Measurements from ENCODE around the gene CSK.
"Not testable (repeated sequence)": the region's sequence is repeated elsewhere in the genome, so short reads cannot be mapped to it uniquely, and the experiment has no call there.

Gene CSK

DNA sequence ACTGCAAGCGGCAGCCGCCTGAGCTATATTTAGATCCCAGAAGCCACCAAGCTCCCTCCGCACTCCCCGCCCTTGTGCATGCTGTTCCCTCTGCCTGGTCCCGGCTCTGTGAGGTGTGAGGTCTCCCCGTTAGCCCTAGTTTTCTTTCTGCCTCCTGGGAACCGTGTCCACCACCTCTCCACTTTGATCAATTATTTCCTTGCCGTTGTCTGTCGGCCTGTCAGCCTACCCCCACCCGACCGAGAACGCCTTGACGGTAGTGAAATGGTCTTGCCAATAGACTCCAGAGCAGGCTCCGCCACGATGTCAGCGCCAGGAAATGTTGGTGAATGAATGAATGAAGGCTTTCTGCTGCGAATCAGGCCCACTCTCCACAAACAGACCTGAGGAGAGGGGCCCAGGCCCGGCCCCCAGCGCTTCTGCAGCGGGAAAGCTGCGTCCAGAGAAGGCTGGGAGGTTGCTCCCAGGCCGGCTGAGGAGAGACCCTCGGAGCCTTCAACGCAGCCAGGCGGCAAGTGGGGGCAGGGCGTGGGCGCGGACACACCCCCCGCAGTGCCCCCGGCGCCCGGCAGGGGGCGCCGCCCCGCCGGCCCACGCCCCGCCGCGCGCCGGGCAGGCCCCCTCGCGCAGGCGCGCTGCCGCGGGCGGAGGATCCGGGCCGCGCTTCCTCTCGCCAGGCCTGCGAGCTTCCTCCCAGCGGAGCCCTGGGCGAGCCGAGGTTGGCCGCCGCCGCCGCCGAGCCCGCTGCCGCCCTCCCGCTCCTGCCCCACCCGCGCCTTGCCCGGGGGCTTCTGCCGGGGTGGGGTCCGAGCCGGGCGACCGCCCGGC, at the start of gene CSK:
TSS of gene CSK (plus strand) at position 650 of the 828 bp plus-strand sequence. CDS start 16,218 bp downstream, outside the sequence.
- DNase-seq, result peak; percentile 25

GRCh38 chr15:74732846-74733245, 49.0 kb upstream of the CSK start:
- no peak for DNase-seq

DNA sequence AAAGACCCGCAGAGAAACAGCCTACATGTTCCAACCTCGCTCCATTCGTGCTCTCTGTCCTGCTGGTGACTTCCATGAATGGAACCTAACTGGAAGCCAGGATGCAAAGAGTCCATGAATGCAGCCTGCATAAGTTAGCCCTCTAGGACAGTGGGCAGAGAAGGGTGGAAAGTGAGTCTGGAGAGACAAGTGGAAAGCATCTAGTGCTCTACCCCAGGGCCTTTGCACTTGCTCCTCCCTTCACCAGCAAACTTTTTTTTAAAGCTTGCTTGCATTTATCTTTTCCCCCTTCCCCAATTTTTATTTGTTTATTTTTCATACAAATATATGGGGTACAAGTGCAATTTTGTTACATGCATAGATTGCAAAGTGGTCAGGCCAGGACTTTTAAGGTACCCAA, 48.6 kb upstream of the CSK start:
- no peak for DNase-seq

- no peak for DNase-seq
Measured at GRCh38 chr15:74735305-74735704, 46.6 kb upstream of the CSK start.

DNA sequence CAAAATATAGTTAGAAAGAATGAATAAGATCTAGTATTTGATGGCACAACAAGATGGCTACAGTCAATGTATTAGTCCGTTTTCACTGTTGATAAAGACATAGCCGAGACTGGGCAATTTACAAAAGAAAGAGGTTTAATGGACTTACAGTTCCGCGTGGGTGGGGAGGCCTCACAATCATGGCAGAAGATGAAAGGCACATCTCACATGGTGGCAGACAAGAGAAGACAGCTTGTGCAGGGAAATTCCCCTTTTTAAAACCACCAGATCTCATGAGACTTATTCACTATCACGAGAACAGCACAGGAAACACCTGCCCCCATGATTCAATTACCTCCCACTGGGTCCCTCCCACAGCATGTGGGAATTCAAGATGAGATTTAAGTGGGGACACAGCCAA, 43.6 kb upstream of the CSK start:
- not testable (repeated sequence) for DNase-seq

DNA sequence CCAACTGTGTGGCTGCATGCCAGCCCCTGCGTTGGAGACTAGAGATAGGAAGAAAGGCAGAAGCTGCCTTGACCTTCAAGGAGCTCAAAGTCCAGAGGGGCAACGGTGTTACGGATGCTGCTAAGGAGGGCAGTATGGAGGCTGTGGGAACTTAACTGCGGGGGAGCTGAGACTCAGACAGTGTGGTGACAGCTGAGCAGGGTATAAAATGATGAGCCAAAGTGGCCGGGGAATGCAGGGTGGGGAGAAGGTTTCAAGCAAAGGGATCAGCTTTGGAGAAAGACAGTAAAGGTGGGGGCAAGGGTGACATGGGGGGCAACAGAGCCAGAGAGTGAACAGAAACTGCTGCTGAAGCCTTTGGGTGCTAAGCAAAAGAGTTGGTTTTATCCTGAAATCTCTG, 39.5 kb upstream of the CSK start:
- no peak for DNase-seq

- no peak for DNase-seq
Measured at GRCh38 chr15:74746389-74746788, 35.5 kb upstream of the CSK start.

- no peak for DNase-seq
Measured at GRCh38 chr15:74748322-74748946, 33.4 kb upstream of the CSK start, which contains the start of gene CYP1A2. CYP1A2 (plus strand) TSS chr15:74748845; CDS start chr15:74749739, 894 bp downstream.

DNA sequence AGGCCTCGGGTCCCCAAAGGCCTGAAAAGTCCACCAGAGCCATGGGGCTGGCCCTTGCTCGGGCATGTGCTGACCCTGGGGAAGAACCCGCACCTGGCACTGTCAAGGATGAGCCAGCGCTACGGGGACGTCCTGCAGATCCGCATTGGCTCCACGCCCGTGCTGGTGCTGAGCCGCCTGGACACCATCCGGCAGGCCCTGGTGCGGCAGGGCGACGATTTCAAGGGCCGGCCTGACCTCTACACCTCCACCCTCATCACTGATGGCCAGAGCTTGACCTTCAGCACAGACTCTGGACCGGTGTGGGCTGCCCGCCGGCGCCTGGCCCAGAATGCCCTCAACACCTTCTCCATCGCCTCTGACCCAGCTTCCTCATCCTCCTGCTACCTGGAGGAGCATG, 32.0 kb upstream of the CSK start:
- DNase-seq, result no peak

DNA sequence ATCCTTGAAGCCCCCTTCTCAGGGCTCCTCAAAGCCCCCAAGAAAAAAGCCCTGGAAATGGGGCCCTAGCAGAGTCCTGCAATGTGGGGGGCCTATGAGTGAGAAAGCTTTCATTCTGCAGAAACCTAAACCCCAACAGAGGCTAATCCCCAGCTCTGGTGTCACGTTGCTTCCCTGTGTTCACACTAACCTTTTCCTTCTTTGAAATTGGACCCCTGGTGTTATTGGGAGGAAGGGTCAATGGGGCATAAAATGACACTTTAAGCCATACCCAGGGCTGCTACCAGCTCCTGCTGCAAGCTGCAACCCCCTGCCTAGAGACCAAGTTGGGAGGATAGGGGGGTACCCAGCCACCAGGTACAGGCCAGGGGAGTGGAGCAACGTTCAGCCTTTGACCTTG, 31.1 kb upstream of the CSK start:
- no peak for DNase-seq

DNA sequence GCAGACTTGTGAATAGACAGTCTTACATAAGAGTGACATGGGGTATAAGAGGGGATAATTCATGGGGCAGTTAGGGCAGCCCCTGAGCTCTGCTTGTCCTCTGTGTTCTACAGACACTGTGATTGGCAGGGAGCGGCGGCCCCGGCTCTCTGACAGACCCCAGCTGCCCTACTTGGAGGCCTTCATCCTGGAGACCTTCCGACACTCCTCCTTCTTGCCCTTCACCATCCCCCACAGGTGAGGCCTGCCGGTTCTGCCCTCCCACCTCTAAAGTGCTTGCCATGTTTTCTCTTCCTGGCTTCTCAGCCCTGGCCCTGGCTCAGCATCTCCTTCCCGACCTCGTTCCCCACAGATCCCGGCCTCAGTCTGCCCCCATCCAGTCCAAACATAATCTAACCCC, 29.9 kb upstream of the CSK start:
- no peak for DNase-seq

DNA sequence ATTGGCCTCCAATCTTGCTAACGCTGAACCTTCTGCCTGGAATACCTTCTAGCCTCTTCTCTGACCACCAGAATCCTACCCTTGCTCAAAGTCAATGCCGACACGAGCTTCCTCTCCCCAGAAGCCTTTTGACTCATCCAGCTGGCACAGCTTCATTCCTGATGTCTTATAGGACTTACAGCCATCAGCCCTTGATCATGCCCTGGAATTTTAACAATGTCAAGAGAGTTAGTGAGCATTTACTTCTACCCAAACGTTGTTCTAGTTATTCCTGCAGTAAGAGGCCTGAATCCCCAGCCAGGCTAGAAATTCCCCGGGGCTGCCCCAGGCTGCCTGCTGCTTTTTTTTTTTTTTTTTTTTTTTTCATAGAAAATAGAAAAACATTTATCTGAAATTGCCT, 29.3 kb upstream of the CSK start:
- no peak for DNase-seq

DNA sequence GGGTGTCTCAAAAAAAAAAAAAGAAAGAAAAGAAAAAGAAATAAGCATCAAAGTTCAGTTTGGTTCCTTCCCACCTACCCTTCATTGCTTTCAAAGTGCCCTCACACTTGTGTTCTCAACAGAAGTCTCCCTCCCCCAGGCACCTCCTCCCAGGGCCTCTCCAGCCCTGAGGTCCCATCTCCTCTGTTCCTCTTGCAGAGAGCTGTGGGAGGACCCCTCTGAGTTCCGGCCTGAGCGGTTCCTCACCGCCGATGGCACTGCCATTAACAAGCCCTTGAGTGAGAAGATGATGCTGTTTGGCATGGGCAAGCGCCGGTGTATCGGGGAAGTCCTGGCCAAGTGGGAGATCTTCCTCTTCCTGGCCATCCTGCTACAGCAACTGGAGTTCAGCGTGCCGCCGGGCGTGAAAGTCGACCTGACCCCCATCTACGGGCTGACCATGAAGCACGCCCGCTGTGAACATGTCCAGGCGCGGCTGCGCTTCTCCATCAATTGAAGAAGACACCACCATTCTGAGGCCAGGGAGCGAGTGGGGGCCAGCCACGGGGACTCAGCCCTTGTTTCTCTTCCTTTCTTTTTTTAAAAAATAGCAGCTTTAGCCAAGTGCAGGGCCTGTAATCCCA, 27.2 kb upstream of the CSK start:
- no peak for DNase-seq

GRCh38 chr15:74758736-74759135, 23.1 kb upstream of the CSK start:
- DNase-seq, result no peak

GRCh38 chr15:74762791-74763150, 19.1 kb upstream of the CSK start:
- no peak for DNase-seq

- DNase-seq, result no peak
Measured at GRCh38 chr15:74763416-74763815, 18.5 kb upstream of the CSK start.

- DNase-seq, result no peak
Measured at GRCh38 chr15:74767167-74768098, 14.4 kb upstream of the CSK start.

DNA sequence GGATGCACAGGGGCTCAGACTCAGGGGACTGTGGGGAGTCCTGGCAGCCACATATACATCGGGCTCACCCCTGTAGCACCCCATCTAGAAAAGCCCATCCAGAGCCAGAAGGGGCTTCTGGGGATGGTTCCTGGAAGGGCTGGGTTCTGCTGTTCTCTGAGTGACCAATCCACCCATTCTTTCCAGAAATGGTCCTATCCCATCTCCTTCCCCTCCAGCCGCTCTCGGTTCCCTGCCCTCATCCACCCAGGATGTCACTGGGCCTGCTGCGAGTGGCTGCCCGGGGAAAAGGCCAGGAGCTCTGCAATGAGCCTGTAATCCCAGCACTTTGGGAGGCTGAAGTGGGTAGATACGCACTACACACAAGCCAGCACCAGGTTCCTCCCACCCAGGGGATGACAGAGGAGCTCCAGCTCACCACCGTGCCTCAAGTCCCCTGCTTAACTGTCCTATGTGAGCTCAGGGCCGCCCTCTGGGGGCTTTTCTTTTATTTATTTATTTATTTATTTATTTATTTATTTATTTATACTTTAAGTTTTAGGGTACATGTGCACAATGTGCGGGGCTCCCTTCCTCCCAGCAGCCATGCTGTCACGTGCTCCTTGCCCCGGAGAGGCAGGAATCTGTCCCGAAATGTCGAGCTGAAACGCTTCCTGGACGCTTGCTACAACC, 13.6 kb upstream of the CSK start:
- DNase-seq, result peak; percentile 11

DNA sequence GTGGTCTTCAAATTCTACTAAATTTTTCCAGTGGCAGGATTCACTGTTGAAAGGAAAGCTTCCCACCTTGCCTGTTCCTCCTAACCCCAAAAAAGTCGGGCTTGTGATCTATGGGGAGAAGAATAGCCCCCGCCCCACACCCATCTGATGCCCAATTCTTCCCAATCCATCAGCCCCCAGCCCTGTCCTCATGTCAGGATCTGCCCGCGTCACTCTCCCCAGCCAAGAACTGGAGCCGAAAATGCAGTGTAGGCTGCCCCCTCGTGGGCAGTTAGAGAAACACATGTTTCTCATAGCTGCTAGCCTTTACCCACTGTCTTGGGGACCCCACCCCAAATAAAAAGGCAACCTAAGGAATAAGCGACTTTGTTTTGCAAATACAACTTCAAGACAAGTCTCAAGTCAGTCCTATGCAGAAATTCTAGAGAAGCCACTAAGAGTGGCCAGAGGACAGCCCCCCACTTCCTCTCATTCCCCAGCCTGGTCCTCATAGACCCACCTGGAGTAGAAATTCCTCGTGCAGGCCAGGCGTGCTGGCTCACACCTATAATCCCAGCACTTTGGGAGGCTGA, 13.0 kb upstream of the CSK start:
- DNase-seq, result peak; percentile 39

DNA sequence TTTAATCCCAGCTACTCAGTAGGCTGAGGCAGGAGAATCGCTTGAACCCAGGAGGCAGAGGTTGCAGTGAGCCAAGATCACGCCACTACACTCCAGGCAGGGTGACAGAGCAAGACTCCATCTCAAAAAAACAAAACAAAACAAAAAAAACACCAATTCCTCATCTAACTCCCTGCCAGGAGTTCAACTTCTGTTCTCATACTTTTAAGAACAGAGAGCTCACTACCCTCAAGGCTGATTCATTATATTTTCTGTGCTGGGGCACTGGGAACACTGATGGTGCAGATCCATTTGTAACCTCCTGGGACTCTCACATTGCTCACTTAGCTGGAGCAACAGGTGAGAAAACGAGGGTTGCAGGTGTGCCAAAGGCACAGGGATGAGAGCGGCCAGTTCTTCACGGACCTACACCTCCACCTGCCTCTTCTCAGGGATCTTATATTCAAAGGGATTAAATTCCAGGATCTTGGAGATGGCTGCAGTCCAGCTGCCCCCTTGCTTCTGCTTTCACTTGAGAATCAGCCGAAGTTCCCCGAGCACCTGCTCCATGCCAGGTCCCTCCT, 12.3 kb upstream of the CSK start:
- DNase-seq, result no peak

- DNase-seq, result no peak
Measured at GRCh38 chr15:74770211-74770903, 11.5 kb upstream of the CSK start.
